CD4-positive, alpha-beta memory T cell (primary cell): ENCODE data around the gene CACNA2D1. TPM values are rescaled to one million over a fixed set of nuclear protein-coding genes. Genes with fewer than 3 reads are reported as not detected.

Experiments
- CTCF ChIA-PET: fragments of 350-600 bp; sonication (Branson Sonifier 250); formaldehyde crosslinking; loops from one replicate; lab custom pipeline; 2021; ENCODE audit warnings: inconsistent platforms; ENCODE audit not compliant: partially characterized antibody; lab: Charles Lee
- POLR2A ChIA-PET: fragments of 350-600 bp; sonication (Branson Sonifier 250); formaldehyde crosslinking; loops from one replicate; lab custom pipeline; 2021; ENCODE audit not compliant: partially characterized antibody; lab: Charles Lee
- DNase-seq, 5 donors: peaks; one replicate each; pipeline versions ENCODE4 v3.0.0 to v3.0.0-alpha.2; 2020 to 2022; ENCODE audit warnings: mixed read lengths in 1 of 5
- H3K27ac ChIP-seq: one replicate; pipeline ENCODE4 v1.7.0; 2013; ENCODE audit warnings: low read depth, low read length
- H3K27me3 ChIP-seq: 2 replicates; pipeline ENCODE4 v1.7.0; 2013; ENCODE audit warnings: mild to moderate bottlenecking, low read length, moderate library complexity; ENCODE audit not compliant: insufficient read depth
- H3K36me3 ChIP-seq: 2 replicates; pipeline ENCODE4 v1.7.0; 2013; ENCODE audit warnings: mild to moderate bottlenecking, low read length, moderate library complexity; ENCODE audit not compliant: insufficient read depth
- H3K4me1 ChIP-seq: 2 replicates; pipeline ENCODE4 v1.7.0; 2013; ENCODE audit warnings: mild to moderate bottlenecking, low read length, moderate library complexity; ENCODE audit not compliant: insufficient read depth
- H3K4me3 ChIP-seq, 2 donors: one replicate each; pipeline ENCODE4 v1.7.0; 2013; ENCODE audit warnings: low read length in 2 of 2, mild to moderate bottlenecking in 1 of 2
- H3K9me3 ChIP-seq, 2 donors: one replicate each; pipeline ENCODE4 v1.7.0; 2013; ENCODE audit warnings: low read length in 2 of 2, control low read depth in 1 of 2; ENCODE audit not compliant: control insufficient read depth in 1 of 2
- H3K27ac Mint-ChIP-seq, 7 donors: one replicate each; pipeline ENCODE4 v1.8.0; 2020 to 2021; ENCODE audit warnings: mixed read lengths in 7 of 7, mild to moderate bottlenecking in 6 of 7, inconsistent platforms in 3 of 7, moderate library complexity in 3 of 7
- H3K27me3 Mint-ChIP-seq, 2 donors: one replicate each; pipeline ENCODE4 v1.8.0; 2020 to 2021; ENCODE audit warnings: mixed read lengths in 2 of 2
- H3K36me3 Mint-ChIP-seq, 2 donors: one replicate each; pipeline ENCODE4 v1.8.0; 2020 to 2021; ENCODE audit warnings: mixed read lengths in 2 of 2, inconsistent platforms in 1 of 2, mild to moderate bottlenecking in 1 of 2
- H3K4me1 Mint-ChIP-seq, 4 donors: one replicate each; pipeline ENCODE4 v1.8.0; 2020 to 2021; ENCODE audit warnings: mixed read lengths in 4 of 4, mild to moderate bottlenecking in 1 of 4
- H3K4me3 Mint-ChIP-seq, 8 donors: one replicate each; pipeline ENCODE4 v1.8.0; 2020 to 2021; ENCODE audit warnings: mixed read lengths in 8 of 8, mild to moderate bottlenecking in 7 of 8, moderate library complexity in 6 of 8, inconsistent platforms in 3 of 8
- H3K9me3 Mint-ChIP-seq, 8 donors: one replicate each; pipeline ENCODE4 v1.8.0; 2020 to 2021; ENCODE audit warnings: mixed read lengths in 8 of 8, mild to moderate bottlenecking in 5 of 8, inconsistent platforms in 3 of 8, moderate library complexity in 1 of 8
- intact Hi-C: fragments of 100-400 bp; cut with micrococcal nuclease; formaldehyde crosslinking; loops from one replicate; pipeline ENCODE4 v1.15.1; 2023
- polyA plus RNA-seq, 2 donors: library from polyadenylated mRNA; unstranded; fragments of 300-500 nt; fragmentation: Illumina TruSeq; gene quantifications; one replicate each; pipeline ENCODE4 v1.2.3, GENCODE V29; 2021
- total RNA-seq, 2 experiments: library from RNA; stranded (reverse); gene quantifications; one replicate each; pipeline ENCODE4 v1.2.3, GENCODE V29; 2021

CACNA2D1 gene
- total and polyA plus RNA-seq, 4 experiments from 2014 or later = not detected

- H3K9me3 ChIP-seq = no peaks in the 10 kb centered on the region
- peaks cover 0 to 22% (median 10%) of the 10 kb centered on the region in 8 donors for H3K9me3 Mint-ChIP-seq
- H3K27ac ChIP-seq = no peak overlapping the region
- H3K27me3 ChIP-seq = no peaks in the 10 kb centered on the region
- no peak overlapping the region for H3K4me3 Mint-ChIP-seq
- H3K27me3 Mint-ChIP-seq = no peaks in the 10 kb centered on the region
- ChIA-PET CTCF (no interaction called here), POLR2A (no interaction called here)
- H3K4me1 ChIP-seq = no peaks in the 10 kb centered on the region
- no peak overlapping the region for H3K4me3 ChIP-seq
- H3K27ac Mint-ChIP-seq = no peak overlapping the region
- no peaks in the 10 kb centered on the region for H3K4me1 Mint-ChIP-seq
- no peak for DNase-seq
- H3K36me3 ChIP-seq = no peaks in the 10 kb centered on the region
- intact Hi-C loops = no loop called here
- H3K36me3 Mint-ChIP-seq = no peaks in the 10 kb centered on the region
Observed at GRCh38 chr7:82305347-82306005, 138.1 kb downstream of the CACNA2D1 start.

- H3K4me1 Mint-ChIP-seq = no peaks in the 10 kb centered on the region
- intact Hi-C loops = no loop called here
- no peak for DNase-seq
- Histone ChIP-seq H3K4me3 (no peak overlapping the region), H3K36me3 (no peaks in the 10 kb centered on the region), H3K27ac (no peak overlapping the region), H3K9me3 (no peaks in the 10 kb centered on the region), H3K4me1 (no peaks in the 10 kb centered on the region), H3K27me3 (no peaks in the 10 kb centered on the region)
- H3K27me3 Mint-ChIP-seq = no peaks in the 10 kb centered on the region
- CTCF ChIA-PET = no interaction called here
- peaks cover 0 to 8% (median 2%) of the 10 kb centered on the region in 8 donors for H3K9me3 Mint-ChIP-seq
- no peak overlapping the region for H3K27ac Mint-ChIP-seq
- no peak overlapping the region for H3K4me3 Mint-ChIP-seq
- H3K36me3 Mint-ChIP-seq = no peaks in the 10 kb centered on the region
- POLR2A ChIA-PET = no interaction called here
Observed at GRCh38 chr7:82294865-82295264, 148.7 kb downstream of the CACNA2D1 start.

GRCh38 chr7:82294382-82294784 is 149.2 kb downstream of the CACNA2D1 start:
- intact Hi-C loops = no loop called here
- no peak overlapping the region for H3K27ac Mint-ChIP-seq
- Histone ChIP-seq H3K27ac (no peak overlapping the region), H3K27me3 (no peaks in the 10 kb centered on the region), H3K9me3 (no peaks in the 10 kb centered on the region), H3K4me3 (no peak overlapping the region), H3K4me1 (no peaks in the 10 kb centered on the region), H3K36me3 (no peaks in the 10 kb centered on the region)
- H3K27me3 Mint-ChIP-seq = no peaks in the 10 kb centered on the region
- H3K36me3 Mint-ChIP-seq = no peaks in the 10 kb centered on the region
- H3K9me3 Mint-ChIP-seq = peaks cover 0 to 8% (median 2%) of the 10 kb centered on the region in 8 donors
- no peak for DNase-seq
- CTCF ChIA-PET = no interaction called here
- H3K4me3 Mint-ChIP-seq = no peak overlapping the region
- H3K4me1 Mint-ChIP-seq = no peaks in the 10 kb centered on the region
- POLR2A ChIA-PET = no interaction called here

GRCh38 chr7:82293467-82293866 is 150.1 kb downstream of the CACNA2D1 start:
- H3K27me3 ChIP-seq = no peaks in the 10 kb centered on the region
- peaks cover 0 to 9% (median 2%) of the 10 kb centered on the region in 8 donors for H3K9me3 Mint-ChIP-seq
- intact Hi-C loops = no loop called here
- H3K27ac Mint-ChIP-seq = no peak overlapping the region
- no peak overlapping the region for H3K4me3 ChIP-seq
- DNase-seq = no peak
- no peak overlapping the region for H3K27ac ChIP-seq
- no peaks in the 10 kb centered on the region for H3K27me3 Mint-ChIP-seq
- H3K36me3 Mint-ChIP-seq = no peaks in the 10 kb centered on the region
- no peaks in the 10 kb centered on the region for H3K4me1 Mint-ChIP-seq
- H3K9me3 ChIP-seq = no peaks in the 10 kb centered on the region
- no peaks in the 10 kb centered on the region for H3K36me3 ChIP-seq
- ChIA-PET POLR2A (no interaction called here), CTCF (interaction anchor here (0.8 kb wide), 1 partner anchor 9 kb away, joined by 4 read pairs; no protein-coding TSS in a partner anchor)
- no peaks in the 10 kb centered on the region for H3K4me1 ChIP-seq
- no peak overlapping the region for H3K4me3 Mint-ChIP-seq

- H3K36me3 Mint-ChIP-seq = no peaks in the 10 kb centered on the region
- H3K27ac ChIP-seq = no peak overlapping the region
- H3K4me3 ChIP-seq = no peak overlapping the region
- H3K27me3 ChIP-seq = no peaks in the 10 kb centered on the region
- no peaks in the 10 kb centered on the region for H3K36me3 ChIP-seq
- ChIA-PET CTCF (no interaction called here), POLR2A (no interaction called here)
- H3K4me3 Mint-ChIP-seq = no peak overlapping the region
- H3K9me3 ChIP-seq = no peaks in the 10 kb centered on the region
- peaks cover 0 to 11% (median 2%) of the 10 kb centered on the region in 8 donors for H3K9me3 Mint-ChIP-seq
- no peaks in the 10 kb centered on the region for H3K27me3 Mint-ChIP-seq
- no peak for DNase-seq
- H3K4me1 ChIP-seq = no peaks in the 10 kb centered on the region
- peak overlapping the region in 1 of 7 donors; percentile 6 for H3K27ac Mint-ChIP-seq
- no peaks in the 10 kb centered on the region for H3K4me1 Mint-ChIP-seq
- intact Hi-C loops = no loop called here
Observed at GRCh38 chr7:82291931-82292330, 151.6 kb downstream of the CACNA2D1 start.

- POLR2A ChIA-PET = no interaction called here
- Histone ChIP-seq H3K4me1 (no peaks in the 10 kb centered on the region), H3K9me3 (no peaks in the 10 kb centered on the region), H3K27me3 (no peaks in the 10 kb centered on the region), H3K36me3 (no peaks in the 10 kb centered on the region), H3K27ac (no peak overlapping the region), H3K4me3 (no peak overlapping the region)
- Mint-ChIP-seq H3K4me3 (no peak overlapping the region), H3K9me3 (peaks cover 0 to 8% (median 4%) of the 10 kb centered on the region in 8 donors), H3K36me3 (no peaks in the 10 kb centered on the region), H3K27me3 (no peaks in the 10 kb centered on the region), H3K27ac (no peak overlapping the region), H3K4me1 (no peaks in the 10 kb centered on the region)
- intact Hi-C loops = no loop called here
- CTCF ChIA-PET = no interaction called here
- DNase-seq = no peak
Observed at GRCh38 chr7:82289889-82290288, 153.7 kb downstream of the CACNA2D1 start.

GRCh38 chr7:82289152-82289535 is 154.4 kb downstream of the CACNA2D1 start:
- ChIA-PET POLR2A (no interaction called here), CTCF (no interaction called here)
- no peak overlapping the region for H3K27ac Mint-ChIP-seq

More at GRCh38 chr7:82289152-82289535, 154.4 kb downstream of the CACNA2D1 start:
- Histone ChIP-seq H3K4me1 (no peaks in the 10 kb centered on the region), H3K9me3 (no peaks in the 10 kb centered on the region), H3K27ac (no peak overlapping the region), H3K27me3 (no peaks in the 10 kb centered on the region), H3K36me3 (no peaks in the 10 kb centered on the region), H3K4me3 (no peak overlapping the region)
- Mint-ChIP-seq H3K4me1 (no peaks in the 10 kb centered on the region), H3K9me3 (peaks cover 0 to 8% (median 4%) of the 10 kb centered on the region in 8 donors), H3K36me3 (no peaks in the 10 kb centered on the region), H3K27me3 (no peaks in the 10 kb centered on the region), H3K4me3 (no peak overlapping the region)
- intact Hi-C loops = no loop called here
- DNase-seq = no peak
